ENCODE measurements around the gene VAV3. TPM values are rescaled to one million over a fixed set of nuclear protein-coding genes. Genes with fewer than 3 reads are reported as not detected.

VAV3 gene
- total and polyA plus RNA-seq, 9 of the 15 experiments (the other 6 are each of a cell fraction or from before 2014, with no cell fraction given) = not detected

- H3K4me2 ChIP-seq (ENCODE audit: insufficient read depth, low read length) = no peak overlapping the region
- no peaks in the 10 kb centered on the region for H3K9me1 ChIP-seq (ENCODE audit: control insufficient read depth, insufficient read depth, low read length)
- H4K20me1 ChIP-seq (replicated peaks; ENCODE audit: control insufficient read depth, insufficient read depth, low read length) = no peaks in the 10 kb centered on the region
- no peaks in the 10 kb centered on the region for H3K79me2 ChIP-seq (ENCODE audit: control insufficient read depth, insufficient read depth, low read length)
- ChIA-PET CTCF (ENCODE audit: low intra/inter-chr PET ratio) (interaction anchor here (0.6 kb wide), 1 partner anchor 1026 kb away, joined by 3 read pairs; no protein-coding TSS in a partner anchor), POLR2A (no interaction called here)
- no peak overlapping the region for H3K4me3 ChIP-seq
- no peak for TF ChIP-seq SRSF3 (IDR thresholded peaks at IDR 0.05; ENCODE audit: insufficient read depth, low read length)
- no peak for TF ChIP-seq UBTF (IDR thresholded peaks at IDR 0.05; ENCODE audit: borderline replicate concordance in 1 of 2, low read depth in 2 of 2, low read length in 2 of 2)
- H2AFZ ChIP-seq (ENCODE audit: low read depth, low read length) = no peak overlapping the region
- no peaks in the 10 kb centered on the region for H3K9me3 ChIP-seq (replicated peaks; ENCODE audit: control insufficient read depth, insufficient read depth, low read depth, low read length)
- intact Hi-C loops (cut with micrococcal nuclease) = no loop called here
- H3K27ac ChIP-seq (ENCODE audit: extremely low read depth, low read depth, low read length) = no peak overlapping the region
- no peaks in the 10 kb centered on the region for H3K4me1 ChIP-seq (replicated peaks in 1 of 2; ENCODE audit: control insufficient read depth in 2 of 2, insufficient read depth in 2 of 2, low read length in 2 of 2)
- in situ Hi-C loops (cut with MboI) = no loop called here
- no peaks in the 10 kb centered on the region for H3K36me3 ChIP-seq (ENCODE audit: control insufficient read depth, insufficient read depth, low read length)
- ATAC-seq (no peak), FAIRE-seq (no peak), DNase-seq (ENCODE audit: extremely low read depth in 1 of 4, low spot score in 3 of 4) (no peak)
- BruUV-seq (replicated peaks) = no TSS peak
- H3K9ac ChIP-seq (ENCODE audit: insufficient read depth in 1 of 2, low read depth in 2 of 2, low read length in 2 of 2) = no peak overlapping the region
- WGBS (ENCODE audit: insufficient coverage, low coverage, missing lambda C conversion rate) = 0% methylated on average over 1 of the region's 1 CpG
- H3K27me3 ChIP-seq (ENCODE audit: control insufficient read depth in 2 of 2, insufficient read depth in 2 of 2, low read length in 2 of 2) = no peaks in the 10 kb centered on the region
These were observed 160.2 kb downstream of the VAV3 start for GRCh38 chr1:107804741-107805140.

GRCh38 chr1:107804134-107804533 is 160.8 kb downstream of the VAV3 start:
- FAIRE-seq = no peak
- no peak overlapping the region for H3K9ac ChIP-seq (ENCODE audit: insufficient read depth in 1 of 2, low read depth in 2 of 2, low read length in 2 of 2)
- TF ChIP-seq MCM3 (IDR thresholded peaks at IDR 0.05) (no peak), STAT5A (IDR thresholded peaks at IDR 0.05; ENCODE audit: borderline replicate concordance, low read length) (no peak), STAG1 (CRISPR knock-in tag; IDR thresholded peaks at IDR 0.05; ENCODE audit: borderline replicate concordance) (no peak), CREB3L1 (IDR thresholded peaks at IDR 0.05; ENCODE audit: borderline replicate concordance, low read depth) (no peak), HINFP (tag; conservative IDR thresholded peaks at IDR 0.05; ENCODE audit: low read depth) (no peak), DMBX1 (CRISPR knock-in tag; IDR thresholded peaks at IDR 0.05; ENCODE audit: borderline replicate concordance) (no peak)

More at GRCh38 chr1:107804134-107804533, 160.8 kb downstream of the VAV3 start:
- Histone ChIP-seq H3K4me2 (ENCODE audit: insufficient read depth, low read length) (no peak overlapping the region), H2AFZ (ENCODE audit: low read depth, low read length) (no peak overlapping the region), H3K79me2 (ENCODE audit: control insufficient read depth, insufficient read depth, low read length) (no peaks in the 10 kb centered on the region), H3K9me3 (replicated peaks; ENCODE audit: control insufficient read depth, insufficient read depth, low read depth, low read length) (no peaks in the 10 kb centered on the region), H3K27ac (ENCODE audit: extremely low read depth, low read depth, low read length) (no peak overlapping the region), H3K4me1 (replicated peaks in 1 of 2; ENCODE audit: control insufficient read depth in 2 of 2, insufficient read depth in 2 of 2, low read length in 2 of 2) (no peaks in the 10 kb centered on the region), H4K20me1 (replicated peaks; ENCODE audit: control insufficient read depth, insufficient read depth, low read length) (no peaks in the 10 kb centered on the region), H3K9me1 (ENCODE audit: control insufficient read depth, insufficient read depth, low read length) (no peaks in the 10 kb centered on the region), H3K27me3 (ENCODE audit: control insufficient read depth in 2 of 2, insufficient read depth in 2 of 2, low read length in 2 of 2) (no peaks in the 10 kb centered on the region), H3K36me3 (ENCODE audit: control insufficient read depth, insufficient read depth, low read length) (no peaks in the 10 kb centered on the region), H3K4me3 (no peak overlapping the region)
- no peak for DNase-seq (ENCODE audit: extremely low read depth in 1 of 4, low spot score in 3 of 4)
- POLR2A ChIA-PET = no interaction called here
- BruUV-seq (replicated peaks) = no TSS peak
- in situ Hi-C loops (cut with MboI) (no loop called here), intact Hi-C loops (cut with micrococcal nuclease) (no loop called here)
- 8% methylated on average over 1 of the region's 1 CpG for WGBS (ENCODE audit: insufficient coverage, low coverage, missing lambda C conversion rate)
- no peak for ATAC-seq
- CTCF ChIA-PET (ENCODE audit: low intra/inter-chr PET ratio) = interaction anchor here (0.6 kb wide), 1 partner anchor 1026 kb away, joined by 3 read pairs; no protein-coding TSS in a partner anchor
